ENCODE results near the gene ESPNL.

ESPNL gene

GRCh38 chr2:238077292-238077691 is 22.8 kb upstream of the ESPNL start:
- DNase-seq, result no peak

GRCh38 chr2:238079874-238080327 is 20.2 kb upstream of the ESPNL start:
- no peak for DNase-seq

- no peak for DNase-seq
Observed at GRCh38 chr2:238080518-238080917, 19.6 kb upstream of the ESPNL start.

- DNase-seq, result no peak
Observed at GRCh38 chr2:238081150-238081549, 19.0 kb upstream of the ESPNL start.

- DNase-seq, result no peak
Observed at GRCh38 chr2:238081561-238081960, 18.6 kb upstream of the ESPNL start.

- no peak for DNase-seq
Observed at GRCh38 chr2:238082151-238082550, 18.0 kb upstream of the ESPNL start.

- DNase-seq, result no peak
Observed at GRCh38 chr2:238082827-238083226, 17.3 kb upstream of the ESPNL start.

- DNase-seq, result no peak
Observed at GRCh38 chr2:238083919-238084318, 16.2 kb upstream of the ESPNL start.

- DNase-seq, result no peak
Observed at GRCh38 chr2:238084761-238085160, 15.4 kb upstream of the ESPNL start.

- DNase-seq, result no peak
Observed at GRCh38 chr2:238085899-238086298, 14.2 kb upstream of the ESPNL start.

GRCh38 chr2:238087211-238087610 is 12.9 kb upstream of the ESPNL start:
- DNase-seq, result no peak

- no peak for DNase-seq
Observed at GRCh38 chr2:238090887-238091286, 9.3 kb upstream of the ESPNL start.

- no peak for DNase-seq
Observed at GRCh38 chr2:238091436-238092060, 8.6 kb upstream of the ESPNL start.

- no peak for DNase-seq
Observed at GRCh38 chr2:238092486-238093035, 7.6 kb upstream of the ESPNL start.

GRCh38 chr2:238093181-238094140 is 6.7 kb upstream of the ESPNL start:
- DNase-seq, result no peak

- DNase-seq, result no peak
Observed at GRCh38 chr2:238094438-238095022, 5.6 kb upstream of the ESPNL start.

- no peak for DNase-seq
Observed at GRCh38 chr2:238095143-238095542, 5.0 kb upstream of the ESPNL start.

GRCh38 chr2:238096311-238097011 is 3.7 kb upstream of the ESPNL start:
- DNase-seq, result no peak

GRCh38 chr2:238097201-238097987 is 2.7 kb upstream of the ESPNL start:
- no peak for DNase-seq

- DNase-seq, result no peak
Observed at GRCh38 chr2:238097988-238098871, 1.9 kb upstream of the ESPNL start.
